Measurements from ENCODE around the gene WFIKKN2. TPM values are rescaled to one million over a fixed set of nuclear protein-coding genes. Genes with fewer than 3 reads are reported as not detected.

The WFIKKN2 gene
- total RNA-seq, 1 experiment from 2014 or later: 0.05 TPM

GRCh38 chr17:50871364-50871763 is 36.0 kb downstream of the WFIKKN2 start:
- ChIA-PET POLR2A (no interaction called here), RAD21 (ENCODE audit: low non-redundant PET in 1 of 2, low total read pairs in 2 of 2, uncharacterized antibody in 2 of 2, unreplicated experiment in 2 of 2) (no interaction called here), CTCF (no interaction called here)
- Histone ChIP-seq H3K9me2 (ENCODE audit: insufficient read depth) (no peaks in the 10 kb centered on the region), H3K27me3 (ENCODE audit: insufficient read depth, low read length) (no peaks in the 10 kb centered on the region), H3K9ac (ENCODE audit: low read length) (no peak overlapping the region), H3K9me3 (ENCODE audit: control insufficient read depth in 1 of 2, insufficient read depth in 1 of 2, low read depth in 1 of 2, low read length in 2 of 2) (no peaks in the 10 kb centered on the region), H3K4me3 (replicated peaks in 1 of 2; ENCODE audit: low read depth in 1 of 2, low read length in 2 of 2) (no peak overlapping the region), H4K20me1 (ENCODE audit: insufficient read depth) (no peaks in the 10 kb centered on the region), H2AFZ (ENCODE audit: low read depth, low read length, poor library complexity, severe bottlenecking) (no peak overlapping the region), H3K4me1 (ENCODE audit: control insufficient read depth in 1 of 2, insufficient read depth in 2 of 2, low read length in 2 of 2) (peaks cover 8 to 19% of the 10 kb centered on the region in 2 experiments), H3K27ac (ENCODE audit: low read depth, low read length) (no peak overlapping the region), H3K79me2 (ENCODE audit: insufficient read depth, low read length) (no peaks in the 10 kb centered on the region), H3K36me3 (ENCODE audit: control insufficient read depth in 1 of 2, insufficient read depth in 2 of 2, low read length in 2 of 2) (no peaks in the 10 kb centered on the region), H3K4me2 (ENCODE audit: low read length) (no peak overlapping the region)
- ATAC-seq (no peak), DNase-seq (ENCODE audit: low read depth, low spot score) (no peak)
- BruUV-seq (replicated peaks): no TSS peak
- TF ChIP-seq ZFX (IDR thresholded peaks at IDR 0.05): no peak
- TF ChIP-seq, protein P1, sequence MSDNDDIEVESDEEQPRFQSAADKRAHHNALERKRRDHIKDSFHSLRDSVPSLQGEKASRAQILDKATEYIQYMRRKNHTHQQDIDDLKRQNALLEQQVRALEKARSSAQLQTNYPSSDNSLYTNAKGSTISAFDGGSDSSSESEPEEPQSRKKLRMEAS (IDR thresholded peaks at IDR 0.05): no peak
- no peak for TF ChIP-seq JUND (IDR thresholded peaks at IDR 0.05)
- TF ChIP-seq EGR1 (IDR thresholded peaks at IDR 0.05; ENCODE audit: low read depth): no peak
- no peak for TF ChIP-seq ELF1 (IDR thresholded peaks at IDR 0.05; ENCODE audit: borderline replicate concordance, low read depth)
- TF ChIP-seq POLR2AphosphoS5 (IDR thresholded peaks at IDR 0.05; ENCODE audit: low read depth, low read length): no peak
- no peak for TF ChIP-seq TCF7L2 (IDR thresholded peaks at IDR 0.05; ENCODE audit: borderline replicate concordance, extremely low read depth, insufficient read depth, insufficient read length)
- TF ChIP-seq EZH2 (IDR thresholded peaks at IDR 0.05): no peak
- no peak for TF ChIP-seq CBX3 (IDR thresholded peaks at IDR 0.05; ENCODE audit: low read depth)
- no peak for TF ChIP-seq SRF (IDR thresholded peaks at IDR 0.05; ENCODE audit: low read depth)
- no peak for TF ChIP-seq ZNF274 (IDR thresholded peaks at IDR 0.05; ENCODE audit: low read depth, low read length)
- no peak for TF ChIP-seq SIN3A (IDR thresholded peaks at IDR 0.05; ENCODE audit: low read depth)
- TF ChIP-seq SP1 (IDR thresholded peaks at IDR 0.05; ENCODE audit: low read depth): no peak
- intact Hi-C loops (cut with micrococcal nuclease): no loop called here

GRCh38 chr17:50871898-50872297 is 36.5 kb downstream of the WFIKKN2 start:
- Histone ChIP-seq H3K9me3 (ENCODE audit: control insufficient read depth in 1 of 2, insufficient read depth in 1 of 2, low read depth in 1 of 2, low read length in 2 of 2) (no peaks in the 10 kb centered on the region), H3K27me3 (ENCODE audit: insufficient read depth, low read length) (no peaks in the 10 kb centered on the region), H4K20me1 (ENCODE audit: insufficient read depth) (no peaks in the 10 kb centered on the region), H3K9ac (ENCODE audit: low read length) (no peak overlapping the region), H3K36me3 (ENCODE audit: control insufficient read depth in 1 of 2, insufficient read depth in 2 of 2, low read length in 2 of 2) (no peaks in the 10 kb centered on the region), H3K27ac (ENCODE audit: low read depth, low read length) (no peak overlapping the region), H3K4me3 (replicated peaks in 1 of 2; ENCODE audit: low read depth in 1 of 2, low read length in 2 of 2) (no peak overlapping the region), H3K4me2 (ENCODE audit: low read length) (no peak overlapping the region), H3K79me2 (ENCODE audit: insufficient read depth, low read length) (no peaks in the 10 kb centered on the region), H2AFZ (ENCODE audit: low read depth, low read length, poor library complexity, severe bottlenecking) (no peak overlapping the region), H3K4me1 (ENCODE audit: control insufficient read depth in 1 of 2, insufficient read depth in 2 of 2, low read length in 2 of 2) (peaks cover 8 to 14% of the 10 kb centered on the region in 2 experiments), H3K9me2 (ENCODE audit: insufficient read depth) (no peaks in the 10 kb centered on the region)
- BruUV-seq (replicated peaks): no TSS peak
- DNase-seq (ENCODE audit: low read depth, low spot score): no peak
- intact Hi-C loops (cut with micrococcal nuclease): no loop called here
- RAD21 ChIA-PET (ENCODE audit: low non-redundant PET in 1 of 2, low total read pairs in 2 of 2, uncharacterized antibody in 2 of 2, unreplicated experiment in 2 of 2): no interaction called here
- CTCF ChIA-PET: interaction anchor here (0.8 kb wide), 1 partner anchor 8 kb away, joined by 3 read pairs; no protein-coding TSS in a partner anchor
- POLR2A ChIA-PET: no interaction called here
- ATAC-seq: no peak
- TF ChIP-seq TCF7L2 (IDR thresholded peaks at IDR 0.05; ENCODE audit: borderline replicate concordance, extremely low read depth, insufficient read depth, insufficient read length) (no peak), ELF1 (IDR thresholded peaks at IDR 0.05; ENCODE audit: borderline replicate concordance, low read depth) (no peak), SRF (IDR thresholded peaks at IDR 0.05; ENCODE audit: low read depth) (no peak), YY1 (IDR thresholded peaks at IDR 0.05; ENCODE audit: extremely low read depth, insufficient replicate concordance, low read depth, low read length) (no peak), ZNF274 (IDR thresholded peaks at IDR 0.05; ENCODE audit: low read depth, low read length) (no peak), POLR2AphosphoS5 (IDR thresholded peaks at IDR 0.05; ENCODE audit: low read depth, low read length) (no peak), RAD21 (IDR thresholded peaks at IDR 0.05; ENCODE audit: low read depth) (no peak), SIN3A (IDR thresholded peaks at IDR 0.05; ENCODE audit: low read depth) (no peak), CEBPB (IDR thresholded peaks at IDR 0.05; ENCODE audit: low read depth) (no peak), EGR1 (IDR thresholded peaks at IDR 0.05; ENCODE audit: low read depth) (no peak), JUND (IDR thresholded peaks at IDR 0.05) (no peak)
- TF ChIP-seq, protein P2, sequence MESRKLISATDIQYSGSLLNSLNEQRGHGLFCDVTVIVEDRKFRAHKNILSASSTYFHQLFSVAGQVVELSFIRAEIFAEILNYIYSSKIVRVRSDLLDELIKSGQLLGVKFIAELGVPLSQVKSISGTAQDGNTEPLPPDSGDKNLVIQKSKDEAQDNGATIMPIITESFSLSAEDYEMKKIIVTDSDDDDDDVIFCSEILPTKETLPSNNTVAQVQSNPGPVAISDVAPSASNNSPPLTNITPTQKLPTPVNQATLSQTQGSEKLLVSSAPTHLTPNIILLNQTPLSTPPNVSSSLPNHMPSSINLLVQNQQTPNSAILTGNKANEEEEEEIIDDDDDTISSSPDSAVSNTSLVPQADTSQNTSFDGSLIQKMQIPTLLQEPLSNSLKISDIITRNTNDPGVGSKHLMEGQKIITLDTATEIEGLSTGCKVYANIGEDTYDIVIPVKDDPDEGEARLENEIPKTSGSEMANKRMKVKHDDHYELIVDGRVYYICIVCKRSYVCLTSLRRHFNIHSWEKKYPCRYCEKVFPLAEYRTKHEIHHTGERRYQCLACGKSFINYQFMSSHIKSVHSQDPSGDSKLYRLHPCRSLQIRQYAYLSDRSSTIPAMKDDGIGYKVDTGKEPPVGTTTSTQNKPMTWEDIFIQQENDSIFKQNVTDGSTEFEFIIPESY (IDR thresholded peaks at IDR 0.05; ENCODE audit: extremely low read depth, insufficient replicate concordance, low read length): no peak
- TF ChIP-seq, protein P3, sequence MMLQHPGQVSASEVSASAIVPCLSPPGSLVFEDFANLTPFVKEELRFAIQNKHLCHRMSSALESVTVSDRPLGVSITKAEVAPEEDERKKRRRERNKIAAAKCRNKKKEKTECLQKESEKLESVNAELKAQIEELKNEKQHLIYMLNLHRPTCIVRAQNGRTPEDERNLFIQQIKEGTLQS (IDR thresholded peaks at IDR 0.05): no peak
- TF ChIP-seq, protein P1 (IDR thresholded peaks at IDR 0.05): no peak
